ENCODE measurements around the gene SOCS4.

GRCh38 chr14:55071870-55072640 is 45.0 kb downstream of the SOCS4 start:
- TF ChIP-seq, protein P1, sequence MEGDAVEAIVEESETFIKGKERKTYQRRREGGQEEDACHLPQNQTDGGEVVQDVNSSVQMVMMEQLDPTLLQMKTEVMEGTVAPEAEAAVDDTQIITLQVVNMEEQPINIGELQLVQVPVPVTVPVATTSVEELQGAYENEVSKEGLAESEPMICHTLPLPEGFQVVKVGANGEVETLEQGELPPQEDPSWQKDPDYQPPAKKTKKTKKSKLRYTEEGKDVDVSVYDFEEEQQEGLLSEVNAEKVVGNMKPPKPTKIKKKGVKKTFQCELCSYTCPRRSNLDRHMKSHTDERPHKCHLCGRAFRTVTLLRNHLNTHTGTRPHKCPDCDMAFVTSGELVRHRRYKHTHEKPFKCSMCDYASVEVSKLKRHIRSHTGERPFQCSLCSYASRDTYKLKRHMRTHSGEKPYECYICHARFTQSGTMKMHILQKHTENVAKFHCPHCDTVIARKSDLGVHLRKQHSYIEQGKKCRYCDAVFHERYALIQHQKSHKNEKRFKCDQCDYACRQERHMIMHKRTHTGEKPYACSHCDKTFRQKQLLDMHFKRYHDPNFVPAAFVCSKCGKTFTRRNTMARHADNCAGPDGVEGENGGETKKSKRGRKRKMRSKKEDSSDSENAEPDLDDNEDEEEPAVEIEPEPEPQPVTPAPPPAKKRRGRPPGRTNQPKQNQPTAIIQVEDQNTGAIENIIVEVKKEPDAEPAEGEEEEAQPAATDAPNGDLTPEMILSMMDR (IDR thresholded peaks at IDR 0.05) = no peak
- no peak for TF ChIP-seq POLR2A (IDR thresholded peaks at IDR 0.05)

All from lower leg skin (tissue), 3 donors.